HepG2 (cell line): Measurements from ENCODE around the gene ZBTB44. TPM values are rescaled to one million over a fixed set of nuclear protein-coding genes. Genes with fewer than 3 reads are reported as not detected.

ENCODE experiments used
- ATAC-seq: fragments of 200-7000 bp; cut with Tn5 transposase; 3 replicates; pipeline ENCODE4 v1.9.1; 2020; ENCODE audit warnings: mild to moderate bottlenecking, moderate library complexity
- BruUV-seq: library from RNA; stranded (reverse); fragments of 400-500 nt; replicated peaks from 2 replicates; lab custom pipeline; 2021; lab: Mats Ljungman, UMichigan
- CTCF ChIA-PET: fragments of 300-600 bp; formaldehyde crosslinking; extraction: SDS; loops from one replicate; lab custom pipeline; 2021; ENCODE audit warnings: low total read pairs, inconsistent platforms, low intra/inter-chr PET ratio; lab: Yijun Ruan, JAX
- POLR2A ChIA-PET: fragments of 350-600 bp; sonication (Branson Sonifier 250); formaldehyde crosslinking; loops from one replicate; lab custom pipeline; 2020; ENCODE audit warnings: antibody characterized with exemption, inconsistent platforms; lab: Yijun Ruan, JAX
- DNase-seq: peaks from one replicate; pipeline ENCODE4 v3.0.0-alpha.2; 2015; ENCODE audit warnings: low spot score
- FAIRE-seq: peaks from 3 replicates; lab custom pipeline; 2011; peaks lifted over from hg19 to GRCh38; lab: Jason Lieb, UNC
- H2AFZ ChIP-seq: one replicate; pipeline ENCODE4 v1.6.1; 2011; ENCODE audit warnings: low read length, inconsistent platforms
- H3K27ac ChIP-seq: fragments of 300-600 bp; 3 replicates; pipeline ENCODE4 v1.8.0; 2011; ENCODE audit warnings: mixed run types, mild to moderate bottlenecking, mixed read lengths, low read length, inconsistent platforms; ENCODE audit not compliant: insufficient read depth; ENCODE audit errors: extremely low read length
- H3K27me3 ChIP-seq, 2 experiments: fragments of 200-600 bp in 1 of 2; 2 replicates in 1 of 2; 3 replicates in 1 of 2; pipeline versions ENCODE4 v1.6.0 to v1.8.0; 2011; ENCODE audit warnings: low read length in 2 of 2, mild to moderate bottlenecking in 2 of 2, moderate library complexity in 2 of 2, inconsistent platforms in 1 of 2; ENCODE audit not compliant: insufficient read depth in 2 of 2, control insufficient read depth in 1 of 2
- H3K36me3 ChIP-seq, 2 experiments: fragments of 200-600 bp in 1 of 2; replicated peaks in 1 of 2; 2 replicates in 1 of 2; 3 replicates in 1 of 2; pipeline versions ENCODE4 v1.5.1 to v1.8.0; 2011; ENCODE audit warnings: low read length in 2 of 2, inconsistent platforms in 1 of 2; ENCODE audit not compliant: insufficient read depth in 2 of 2, control insufficient read depth in 1 of 2
- H3K4me1 ChIP-seq: 2 replicates; pipeline ENCODE4 v1.5.1; 2012; ENCODE audit warnings: low read length, inconsistent platforms; ENCODE audit not compliant: insufficient read depth
- H3K4me2 ChIP-seq: 2 replicates; pipeline ENCODE4 v1.6.0; 2011; ENCODE audit warnings: low read depth, low read length, inconsistent platforms
- H3K4me3 ChIP-seq, 3 experiments: fragments of 200-600 bp in 1 of 3; sonication (generic), shearing (Covaris generic) in 1 of 3; replicated peaks in 1 of 3; 2 replicates each; pipeline ENCODE4 v1.5.1; 2011 to 2016; ENCODE audit warnings: low read length in 3 of 3, inconsistent platforms in 2 of 3, low read depth in 2 of 3, mild to moderate bottlenecking in 2 of 3, control low read depth in 1 of 3, mixed read lengths in 1 of 3; ENCODE audit not compliant: insufficient read depth in 1 of 3
- H3K79me2 ChIP-seq: one replicate; pipeline ENCODE4 v1.6.1; 2011; ENCODE audit warnings: low read length, inconsistent platforms; ENCODE audit not compliant: insufficient read depth
- H3K9ac ChIP-seq: 2 replicates; pipeline ENCODE4 v1.6.0; 2011; ENCODE audit warnings: mild to moderate bottlenecking, low read depth, low read length, inconsistent platforms; ENCODE audit not compliant: insufficient read depth
- H3K9me3 ChIP-seq: 2 replicates; pipeline ENCODE4 v1.5.1; 2012; ENCODE audit warnings: mild to moderate bottlenecking, low read length
- H4K20me1 ChIP-seq: 2 replicates; pipeline ENCODE4 v1.6.0; 2011; ENCODE audit warnings: inconsistent platforms, mild to moderate bottlenecking, low read length, moderate library complexity; ENCODE audit not compliant: insufficient read depth
- GATA4 ChIP-seq: sonication (generic); IDR thresholded peaks from 2 replicates; pipeline ENCODE4 v1.6.1; 2016; ENCODE audit warnings: antibody characterized with exemption, low read depth, borderline replicate concordance
- IRF9 ChIP-seq: sonication (generic); formaldehyde crosslinking; IDR thresholded peaks from 2 replicates; pipeline ENCODE4 v1.8.0; 2022; ENCODE audit warnings: missing genetic modification reagents, mild to moderate bottlenecking, borderline replicate concordance
- MTA1 ChIP-seq: sonication (generic); formaldehyde crosslinking; IDR thresholded peaks from 2 replicates; pipeline ENCODE4 v1.4.0; 2020; ENCODE audit warnings: missing genetic modification reagents, mild to moderate bottlenecking, borderline replicate concordance
- POLR2AphosphoS2 ChIP-seq: IDR thresholded peaks from 2 replicates; pipeline ENCODE4 v1.6.1; 2011; ENCODE audit warnings: low read depth, low read length, improper control_type of control experiment
- TARDBP ChIP-seq: sonication (generic); formaldehyde crosslinking; IDR thresholded peaks from 2 replicates; pipeline ENCODE4 v1.8.0; 2022; ENCODE audit warnings: mild to moderate bottlenecking, missing genetic modification reagents
- TEAD2 ChIP-seq: sonication (generic); formaldehyde crosslinking; IDR thresholded peaks from 2 replicates; pipeline ENCODE4 v1.9.0; 2021; ENCODE audit warnings: missing genetic modification reagents
- TOE1 ChIP-seq: sonication (generic); formaldehyde crosslinking; IDR thresholded peaks from 2 replicates; pipeline ENCODE4 v1.4.0; 2020; ENCODE audit warnings: mild to moderate bottlenecking, missing genetic modification reagents
- ZFP82 ChIP-seq: sonication (generic); formaldehyde crosslinking; IDR thresholded peaks from 2 replicates; pipeline ENCODE4 v1.5.1; 2020; ENCODE audit warnings: mild to moderate bottlenecking, missing genetic modification reagents, borderline replicate concordance
- ZFX ChIP-seq: sonication (generic); formaldehyde crosslinking; IDR thresholded peaks from 2 replicates; pipeline ENCODE4 v1.4.0; 2020; ENCODE audit warnings: mild to moderate bottlenecking, low read depth, missing genetic modification reagents, moderate library complexity
- ZNF432 ChIP-seq: sonication (generic); formaldehyde crosslinking; IDR thresholded peaks from 2 replicates; pipeline ENCODE4 v1.5.0; 2020; ENCODE audit warnings: missing genetic modification reagents, mild to moderate bottlenecking, borderline replicate concordance
- ZNF547 ChIP-seq: sonication (generic); formaldehyde crosslinking; IDR thresholded peaks from 2 replicates; pipeline ENCODE4 v1.5.1; 2020; ENCODE audit warnings: mild to moderate bottlenecking, missing genetic modification reagents
- ZNF687 ChIP-seq: sonication (generic); formaldehyde crosslinking; IDR thresholded peaks from 2 replicates; pipeline ENCODE4 v1.5.1; 2020; ENCODE audit warnings: mild to moderate bottlenecking, missing genetic modification reagents, moderate library complexity
- WGBS: methylation state at CpG from one replicate; pipeline ENCODE4 v1.1.6; 2017; ENCODE audit warnings: low lambda C conversion rate; 5-methylcytosine and 5-hydroxymethylcytosine counted together
- in situ Hi-C: cut with HindIII; loops from 2 replicates; pipeline ENCODE4 v1.10.0; 2017; ENCODE audit warnings: low pct_unique_long_range_greater_than_20kb; ENCODE audit not compliant: extremely low pct_ligation_motif_present
- intact Hi-C: fragments of 100-400 bp; cut with micrococcal nuclease; formaldehyde crosslinking; loops from one replicate; pipeline ENCODE4 v1.10.0; 2022; ENCODE audit not compliant: unreplicated experiment
- polyA plus RNA-seq, 8 experiments: library from polyadenylated mRNA; depleted of rRNA in 3 of 8; stranded (reverse) in 7 of 8; unstranded in 1 of 8; fragments of >200 nt; fragmentation: Illumina TruSeq in 4 of 8; extraction: Trizol in 4 of 8; gene quantifications; 2 replicates each; pipeline versions ENCODE4 v1.2.1 to v1.2.3, GENCODE V29; 2011 to 2016; ENCODE audit warnings: low read depth in 4 of 8, missing spikeins in 1 of 8, mixed read lengths in 1 of 8; ENCODE audit not compliant: insufficient read depth in 1 of 8
- total RNA-seq, 5 experiments: library from RNA; depleted of rRNA; stranded (reverse); fragments of >200 nt; fragmentation: Illumina TruSeq; extraction: Trizol; gene quantifications; 2 replicates each; pipeline ENCODE4 v1.2.3, GENCODE V29; 2016; ENCODE audit warnings: low read depth in 1 of 5

ZBTB44 gene
- total and polyA plus RNA-seq, 2 of the 13 experiments (the other 11 are each of a cell fraction or from before 2014, with no cell fraction given) = 22.8 to 23.6 TPM

DNA sequence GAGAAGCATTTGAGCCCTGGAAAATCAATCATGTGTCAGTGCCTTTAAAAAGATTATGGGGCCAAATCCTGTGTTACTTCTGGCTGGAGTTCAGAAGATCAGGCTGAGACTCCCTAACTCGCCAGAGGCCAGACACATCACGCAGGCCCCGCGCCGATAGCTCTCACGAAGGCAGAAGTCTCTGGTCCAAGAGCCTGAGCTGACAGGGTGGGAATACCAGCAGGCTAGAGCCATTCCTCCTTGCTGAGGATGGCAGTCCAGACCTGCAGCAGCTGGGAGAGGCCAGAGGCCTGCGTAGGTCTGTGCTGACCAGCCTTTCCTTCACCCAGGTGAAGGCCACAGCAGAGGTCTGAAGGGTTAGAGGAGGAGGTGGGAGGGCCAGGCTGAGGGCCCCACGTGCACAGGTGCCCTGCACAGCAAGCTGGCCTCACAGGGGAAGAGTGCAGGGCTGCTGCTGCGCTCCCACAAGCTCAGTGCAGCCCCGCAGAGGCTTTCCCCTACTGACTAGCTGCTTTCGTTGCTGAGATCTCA lies 102.2 kb downstream of the ZBTB44 start:
- in situ Hi-C loops = loop anchor here (5.0 to 25.0 kb wide), 4 partner anchors 152 to 675 kb away; no protein-coding TSS in a partner anchor
- BruUV-seq = no TSS peak
- H3K36me3 ChIP-seq = no peaks in the 10 kb centered on the region

More for the DNA sequence above, 102.2 kb downstream of the ZBTB44 start:
- CTCF ChIA-PET = interaction anchor here (0.6 to 1.6 kb wide), 3 partner anchors 156 to 649 kb away, joined by 3 to 9 read pairs (median 4); no protein-coding TSS in a partner anchor
- peak; percentile 43 for ATAC-seq
- WGBS = 51% methylated on average over 8 of the region's 11 CpGs
- intact Hi-C loops = loop anchor here (2.0 to 5.0 kb wide), 2 partner anchors 180 to 682 kb away; no protein-coding TSS in a partner anchor
- Histone ChIP-seq H3K4me1 (peaks cover 22% of the 10 kb centered on the region), H3K27me3 (peaks cover 0 to 25% of the 10 kb centered on the region in 2 experiments; a peak in 4 of 5 replicates), H4K20me1 (no peaks in the 10 kb centered on the region), H3K27ac (no peak overlapping the region), H2AFZ (no peak overlapping the region), H3K79me2 (no peaks in the 10 kb centered on the region), H3K4me2 (peak overlapping the region; percentile 64), H3K9ac (no peak overlapping the region), H3K4me3 (peak overlapping the region in 1 of 3 experiments; percentile 48; a peak in 2 of 6 replicates), H3K9me3 (no peaks in the 10 kb centered on the region)
- POLR2A ChIA-PET = interaction anchor here (1.6 kb wide), 1 partner anchor 31 kb away, joined by 8 read pairs; no protein-coding TSS in a partner anchor
- TF ChIP-seq ZNF547 (CRISPR knock-in tag) = 0 out of 2 replicates have a peak, but pooled peaks have one; percentile 14
- peak; percentile 17; the same call in 1 of the 2 replicates for TF ChIP-seq ZNF687 (CRISPR knock-in tag)
- no peak for TF ChIP-seq POLR2AphosphoS2
- TF ChIP-seq ZFP82 (CRISPR knock-in tag) = no peak
- TF ChIP-seq MTA1 (CRISPR knock-in tag) = 0 out of 2 replicates have a peak, but pooled peaks have one; percentile 19
- no peak for TF ChIP-seq ZNF432 (CRISPR knock-in tag)
- TF ChIP-seq ZFX (CRISPR knock-in tag) = 0 out of 2 replicates have a peak, but pooled peaks have one; percentile 30
- no peak for TF ChIP-seq TOE1 (CRISPR knock-in tag)
- no peak for TF ChIP-seq TEAD2
- TF ChIP-seq TARDBP (CRISPR knock-in tag) = no peak
- TF ChIP-seq IRF9 (CRISPR knock-in tag) = 0 out of 2 replicates have a peak, but pooled peaks have one; percentile 32
- no peak for TF ChIP-seq GATA4
- DNase-seq = no peak
- no peak for FAIRE-seq
